ENCODE measurements around the gene SMG9.

The SMG9 gene

DNA sequence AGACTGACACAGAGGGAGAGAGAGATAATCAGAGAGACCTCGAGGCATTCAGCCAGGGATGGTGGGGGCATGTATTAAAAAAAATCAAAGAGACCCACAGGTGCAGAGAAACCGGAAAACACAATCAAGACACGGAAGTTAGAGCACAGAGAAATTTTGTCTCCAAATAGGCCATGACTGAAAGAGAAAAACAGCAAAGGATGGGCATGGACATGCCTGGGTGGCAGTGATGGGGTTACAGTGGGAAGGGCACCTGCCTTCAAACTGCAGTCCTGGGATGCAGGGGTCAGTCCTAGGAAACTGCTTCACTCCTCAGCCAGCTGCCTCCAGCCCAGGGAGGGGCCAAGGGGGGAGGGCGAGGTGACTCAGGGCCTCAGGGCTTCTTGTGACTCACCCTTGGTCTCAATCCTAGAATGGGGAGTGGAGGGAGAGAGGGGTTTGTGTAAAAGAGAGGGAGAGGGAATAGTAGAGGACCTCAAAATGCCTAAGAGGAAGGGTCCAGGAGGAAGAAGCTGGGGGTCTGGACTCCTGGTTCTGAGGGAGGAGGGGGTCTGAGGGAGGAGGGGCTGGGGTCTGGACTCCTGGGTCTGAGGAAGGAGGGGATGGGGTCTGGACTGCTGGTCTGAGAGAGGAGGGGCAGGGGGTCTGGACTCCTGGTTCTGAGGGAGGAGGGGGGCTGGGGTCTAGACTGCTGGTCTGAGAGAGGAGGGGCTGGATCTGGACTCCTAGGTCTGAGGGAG, 29.6 kb upstream of the SMG9 start (continued):
- TF ChIP-seq KLF17 (tag by site-specific recombination; IDR thresholded peaks at IDR 0.05) (peak; percentile 88), SETDB1 (IDR thresholded peaks at IDR 0.05; ENCODE audit: insufficient read length, low read length) (no peak), ZNF223 (tag by site-specific recombination; IDR thresholded peaks at IDR 0.05) (no peak), ZNF2 (tag by site-specific recombination; IDR thresholded peaks at IDR 0.05) (no peak), EGR2 (tag by site-specific recombination; IDR thresholded peaks at IDR 0.05; ENCODE audit: low read depth) (no peak), ZSCAN23 (tag by site-specific recombination; IDR thresholded peaks at IDR 0.05) (no peak), ZSCAN16 (tag by site-specific recombination; IDR thresholded peaks at IDR 0.05) (no peak), ZNF585B (tag by site-specific recombination; IDR thresholded peaks at IDR 0.05) (no peak), ZNF626 (tag by site-specific recombination; IDR thresholded peaks at IDR 0.05) (no peak), ZNF114 (tag by site-specific recombination; IDR thresholded peaks at IDR 0.05) (no peak), KLF7 (tag by site-specific recombination; IDR thresholded peaks at IDR 0.05; ENCODE audit: borderline replicate concordance) (no peak), ZNF701 (tag by site-specific recombination; IDR thresholded peaks at IDR 0.05) (no peak), ZNF560 (tag by site-specific recombination; IDR thresholded peaks at IDR 0.05; ENCODE audit: borderline replicate concordance) (no peak), ZNF785 (tag by site-specific recombination; IDR thresholded peaks at IDR 0.05) (no peak), ZNF335 (tag by site-specific recombination; conservative IDR thresholded peaks at IDR 0.05) (peak; percentile 57; the same call in 1 of the 2 replicates), ZNF529 (tag by site-specific recombination; IDR thresholded peaks at IDR 0.05; ENCODE audit: insufficient replicate concordance) (no peak), ZNF174 (tag by site-specific recombination; IDR thresholded peaks at IDR 0.05) (no peak), KLF16 (tag by site-specific recombination; IDR thresholded peaks at IDR 0.05) (no peak), HOXD13 (CRISPR knock-in tag; IDR thresholded peaks at IDR 0.05; ENCODE audit: borderline replicate concordance) (no peak), BCL6B (tag by site-specific recombination; IDR thresholded peaks at IDR 0.05) (no peak), ZBTB17 (tag by site-specific recombination; IDR thresholded peaks at IDR 0.05) (no peak), IKZF3 (tag by site-specific recombination; IDR thresholded peaks at IDR 0.05) (no peak), ZNF843 (tag by site-specific recombination; IDR thresholded peaks at IDR 0.05) (no peak), ZNF571 (tag by site-specific recombination; IDR thresholded peaks at IDR 0.05) (no peak), ZSCAN18 (tag by site-specific recombination; IDR thresholded peaks at IDR 0.05) (no peak), SP7 (tag by site-specific recombination; IDR thresholded peaks at IDR 0.05) (peak; percentile 64), ZNF677 (tag by site-specific recombination; IDR thresholded peaks at IDR 0.05) (no peak), ZNF48 (tag by site-specific recombination; IDR thresholded peaks at IDR 0.05) (no peak), PATZ1 (tag by site-specific recombination; IDR thresholded peaks at IDR 0.05) (peak; percentile 95), ZIC2 (tag by site-specific recombination; IDR thresholded peaks at IDR 0.05) (0 out of 2 replicates have a peak, but pooled peaks have one; percentile 28)
- TF ChIP-seq, protein P1, sequence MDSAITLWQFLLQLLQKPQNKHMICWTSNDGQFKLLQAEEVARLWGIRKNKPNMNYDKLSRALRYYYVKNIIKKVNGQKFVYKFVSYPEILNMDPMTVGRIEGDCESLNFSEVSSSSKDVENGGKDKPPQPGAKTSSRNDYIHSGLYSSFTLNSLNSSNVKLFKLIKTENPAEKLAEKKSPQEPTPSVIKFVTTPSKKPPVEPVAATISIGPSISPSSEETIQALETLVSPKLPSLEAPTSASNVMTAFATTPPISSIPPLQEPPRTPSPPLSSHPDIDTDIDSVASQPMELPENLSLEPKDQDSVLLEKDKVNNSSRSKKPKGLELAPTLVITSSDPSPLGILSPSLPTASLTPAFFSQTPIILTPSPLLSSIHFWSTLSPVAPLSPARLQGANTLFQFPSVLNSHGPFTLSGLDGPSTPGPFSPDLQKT (IDR thresholded peaks at IDR 0.05; ENCODE audit: borderline replicate concordance, low read depth, low read length), result no peak
- TF ChIP-seq, protein P2, sequence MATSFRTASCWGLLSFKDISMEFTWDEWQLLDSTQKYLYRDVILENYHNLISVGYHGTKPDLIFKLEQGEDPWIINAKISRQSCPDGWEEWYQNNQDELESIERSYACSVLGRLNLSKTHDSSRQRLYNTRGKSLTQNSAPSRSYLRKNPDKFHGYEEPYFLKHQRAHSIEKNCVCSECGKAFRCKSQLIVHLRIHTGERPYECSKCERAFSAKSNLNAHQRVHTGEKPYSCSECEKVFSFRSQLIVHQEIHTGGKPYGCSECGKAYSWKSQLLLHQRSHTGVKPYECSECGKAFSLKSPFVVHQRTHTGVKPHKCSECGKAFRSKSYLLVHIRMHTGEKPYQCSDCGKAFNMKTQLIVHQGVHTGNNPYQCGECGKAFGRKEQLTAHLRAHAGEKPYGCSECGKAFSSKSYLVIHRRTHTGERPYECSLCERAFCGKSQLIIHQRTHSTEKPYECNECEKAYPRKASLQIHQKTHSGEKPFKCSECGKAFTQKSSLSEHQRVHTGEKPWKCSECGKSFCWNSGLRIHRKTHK (tag by site-specific recombination; IDR thresholded peaks at IDR 0.05), result no peak
